Breast epithelium (tissue), 4 donors: ENCODE data around the gene VN1R4. TPM values are rescaled to one million over a fixed set of nuclear protein-coding genes. Genes with fewer than 3 reads are reported as not detected.
"Not testable (repeated sequence)": the region's sequence is repeated elsewhere in the genome, so short reads cannot be mapped to it uniquely, and the experiment has no call there.

ENCODE experiments used
- DNase-seq, 2 donors: peaks; one replicate each; pipeline ENCODE4 v3.0.0-alpha.2; 2019; ENCODE audit warnings: low spot score in 2 of 2
- H3K27ac ChIP-seq, 2 donors: fragments of 200-600 bp; sonication (generic) in 1 of 2; one replicate each; pipeline ENCODE4 v1.5.1; 2016 to 2019; ENCODE audit warnings: mild to moderate bottlenecking in 1 of 2
- H3K27me3 ChIP-seq, 2 donors: fragments of 200-600 bp; sonication (generic) in 1 of 2; one replicate each; pipeline versions ENCODE4 v1.5.1 to v1.6.0; 2017 to 2019; ENCODE audit warnings: control low read depth in 1 of 2, mild to moderate bottlenecking in 1 of 2
- H3K36me3 ChIP-seq: fragments of 200-600 bp; one replicate; pipeline ENCODE4 v1.5.1; 2019
- H3K4me1 ChIP-seq, 2 donors: fragments of 200-600 bp; sonication (generic); one replicate each; pipeline ENCODE4 v1.5.1; 2016 to 2019; ENCODE audit warnings: control low read depth in 1 of 2
- H3K4me3 ChIP-seq, 3 donors: fragments of 200-600 bp; sonication (generic); 1 replicate in 2 of 3; 2 replicates in 1 of 3; pipeline ENCODE4 v1.5.1; 2016 to 2019; ENCODE audit warnings: mild to moderate bottlenecking in 3 of 3, moderate library complexity in 2 of 3
- H3K9me3 ChIP-seq, 2 donors: fragments of 200-600 bp; sonication (generic) in 1 of 2; one replicate each; pipeline ENCODE4 v1.5.1; 2016 to 2019; ENCODE audit warnings: control low read depth in 1 of 2
- POLR2A ChIP-seq: fragments of 450-650 bp; IDR thresholded peaks from one replicate; pipeline ENCODE4 v1.6.1; 2016; ENCODE audit warnings: antibody characterized with exemption, mild to moderate bottlenecking, moderate library complexity
- POLR2AphosphoS5 ChIP-seq, 3 donors: sonication (generic); formaldehyde crosslinking; IDR thresholded peaks; one replicate each; pipeline ENCODE4 v1.6.1; 2017; ENCODE audit warnings: antibody characterized with exemption in 3 of 3
- intact Hi-C: fragments of 100-400 bp; cut with DNase I; formaldehyde crosslinking; loops from one replicate; pipeline ENCODE4 v1.15.1; 2023; ENCODE audit warnings: low total_unique reads
- total RNA-seq, 3 donors: library from RNA; depleted of rRNA; stranded (reverse); fragments of >200 nt; gene quantifications; one replicate each; pipeline ENCODE4 v1.1.0, GENCODE V29; 2016
- TF ChIP-seq, protein P1 (sequence below), 3 donors: fragments of 450-650 bp; IDR thresholded peaks; one replicate each; pipeline ENCODE4 v1.5.1; 2016 to 2017; ENCODE audit warnings: antibody characterized with exemption in 3 of 3, mild to moderate bottlenecking in 3 of 3, moderate library complexity in 3 of 3

The VN1R4 gene
- total RNA-seq, 3 donors from 2014 or later: not detected

DNA sequence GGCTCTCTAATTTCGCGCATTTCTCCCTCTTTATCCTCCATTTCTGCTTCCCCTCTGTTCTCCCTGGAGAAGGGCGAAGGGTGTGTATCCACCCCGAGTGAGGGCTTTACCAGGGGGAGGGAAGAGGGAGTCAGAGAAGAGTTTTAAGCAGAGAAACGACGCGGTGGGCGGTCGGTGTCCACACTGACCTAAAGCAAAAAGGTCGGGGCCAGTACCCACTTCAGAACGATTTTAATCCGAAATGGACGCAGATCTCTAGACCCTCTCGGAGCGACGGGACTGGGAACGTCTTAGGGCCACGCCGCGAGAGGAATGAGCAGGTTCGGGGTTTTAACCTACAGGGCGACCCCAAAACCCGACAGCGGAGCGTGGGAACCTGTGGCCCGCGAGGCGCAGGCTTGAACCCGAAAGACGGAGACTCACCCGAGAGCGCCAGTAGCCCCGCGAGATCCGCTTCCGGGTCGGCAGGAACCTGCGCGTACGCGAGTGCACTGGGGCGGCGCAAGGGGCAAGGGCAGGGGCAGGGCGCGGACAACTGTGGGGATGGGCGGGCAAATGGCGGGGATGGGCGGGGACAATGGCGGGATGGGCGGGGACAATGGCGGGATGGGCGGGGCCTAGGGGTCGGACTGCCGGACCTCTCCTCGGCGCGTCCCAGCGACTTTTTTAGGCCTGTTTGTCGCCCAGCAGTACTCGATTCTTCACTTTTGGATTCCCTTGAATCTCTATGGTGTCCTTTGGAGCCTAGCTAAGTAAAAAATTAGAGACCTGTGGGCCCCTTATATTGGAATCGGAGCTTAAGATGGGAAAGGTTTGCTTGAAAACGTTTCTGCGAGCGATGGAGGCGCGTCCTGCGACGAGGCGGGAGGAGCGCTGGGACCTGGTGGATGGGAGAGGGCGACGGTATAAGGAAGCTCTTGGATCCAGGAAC is 12.8 kb downstream of the VN1R4 start, which contains the start of gene ZNF677:
Gene ZNF677 (minus strand): TSS at position 463 of the 931 bp plus-strand sequence. CDS start 3,323 bp downstream, outside the sequence.
- Histone ChIP-seq H3K36me3 (peaks cover 17% of the 10 kb centered on the region), H3K4me3 (peak within 1 kb of the TSS; percentile 77 to 83 (median 77)), H3K27me3 (no peaks in the 10 kb centered on the region), H3K27ac (peak within 1 kb of the TSS; percentile 82 to 83), H3K9me3 (peaks cover 29 to 39% of the 10 kb centered on the region in 2 donors), H3K4me1 (no peaks in the 10 kb centered on the region)
- intact Hi-C loops: no loop called here
- DNase-seq: peak; percentile 85 to 91
- TF ChIP-seq, protein P1, sequence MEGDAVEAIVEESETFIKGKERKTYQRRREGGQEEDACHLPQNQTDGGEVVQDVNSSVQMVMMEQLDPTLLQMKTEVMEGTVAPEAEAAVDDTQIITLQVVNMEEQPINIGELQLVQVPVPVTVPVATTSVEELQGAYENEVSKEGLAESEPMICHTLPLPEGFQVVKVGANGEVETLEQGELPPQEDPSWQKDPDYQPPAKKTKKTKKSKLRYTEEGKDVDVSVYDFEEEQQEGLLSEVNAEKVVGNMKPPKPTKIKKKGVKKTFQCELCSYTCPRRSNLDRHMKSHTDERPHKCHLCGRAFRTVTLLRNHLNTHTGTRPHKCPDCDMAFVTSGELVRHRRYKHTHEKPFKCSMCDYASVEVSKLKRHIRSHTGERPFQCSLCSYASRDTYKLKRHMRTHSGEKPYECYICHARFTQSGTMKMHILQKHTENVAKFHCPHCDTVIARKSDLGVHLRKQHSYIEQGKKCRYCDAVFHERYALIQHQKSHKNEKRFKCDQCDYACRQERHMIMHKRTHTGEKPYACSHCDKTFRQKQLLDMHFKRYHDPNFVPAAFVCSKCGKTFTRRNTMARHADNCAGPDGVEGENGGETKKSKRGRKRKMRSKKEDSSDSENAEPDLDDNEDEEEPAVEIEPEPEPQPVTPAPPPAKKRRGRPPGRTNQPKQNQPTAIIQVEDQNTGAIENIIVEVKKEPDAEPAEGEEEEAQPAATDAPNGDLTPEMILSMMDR (IDR thresholded peaks at IDR 0.05): no peak
- TF ChIP-seq POLR2AphosphoS5 (IDR thresholded peaks at IDR 0.05): peak in 2 of 3 donors; percentile 42 to 65

GRCh38 chr19:53246498-53246897 is 21.0 kb downstream of the VN1R4 start:
- Histone ChIP-seq H3K4me1 (no peaks in the 10 kb centered on the region), H3K27me3 (no peaks in the 10 kb centered on the region), H3K27ac (no peak overlapping the region), H3K36me3 (peaks cover 35% of the 10 kb centered on the region), H3K4me3 (no peak overlapping the region), H3K9me3 (peaks cover 62 to 92% of the 10 kb centered on the region in 2 donors)
- intact Hi-C loops: no loop called here
- no peak for DNase-seq
- TF ChIP-seq POLR2AphosphoS5 (IDR thresholded peaks at IDR 0.05) (no peak), POLR2A (no peak)
- TF ChIP-seq, protein P1 (IDR thresholded peaks at IDR 0.05): no peak

- intact Hi-C loops: no loop called here
- TF ChIP-seq, protein P1 (IDR thresholded peaks at IDR 0.05): no peak
- TF ChIP-seq POLR2AphosphoS5 (IDR thresholded peaks at IDR 0.05): no peak
- TF ChIP-seq POLR2A: no peak
- H3K4me3 ChIP-seq: peak overlapping the region in 1 of 3 donors; percentile 28
- H3K4me1 ChIP-seq: no peaks in the 10 kb centered on the region
- peaks cover 39% of the 10 kb centered on the region for H3K36me3 ChIP-seq
- DNase-seq: no peak
- no peaks in the 10 kb centered on the region for H3K27me3 ChIP-seq
- peaks cover 83 to 100% of the 10 kb centered on the region in 2 donors for H3K9me3 ChIP-seq
- no peak overlapping the region for H3K27ac ChIP-seq
Measured at GRCh38 chr19:53237114-53237777, 30.3 kb downstream of the VN1R4 start.

DNA sequence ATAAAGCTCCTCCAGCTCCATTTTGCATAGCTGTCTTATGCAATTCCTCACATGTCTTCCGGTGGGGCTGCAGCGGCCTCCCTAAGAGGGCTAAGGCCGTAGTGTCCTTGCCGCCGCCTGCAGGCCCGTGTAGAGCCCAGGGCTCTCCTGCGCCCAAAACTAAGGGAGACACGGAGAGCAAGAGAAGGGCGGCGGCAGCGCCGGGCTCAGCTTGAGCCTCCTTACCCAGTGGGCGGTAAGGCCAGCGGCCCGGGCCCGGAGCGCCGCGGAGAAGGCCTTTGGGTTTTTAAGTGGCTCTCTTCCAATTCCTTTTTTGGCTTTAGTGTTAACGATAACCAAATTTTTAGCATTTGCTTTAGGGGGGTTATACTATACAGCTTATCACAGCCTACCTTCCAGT is 42.9 kb downstream of the VN1R4 start:
- intact Hi-C loops: no loop called here
- Histone ChIP-seq H3K9me3 (peaks cover 84 to 85% of the 10 kb centered on the region in 2 donors), H3K4me1 (no peaks in the 10 kb centered on the region)

DNA sequence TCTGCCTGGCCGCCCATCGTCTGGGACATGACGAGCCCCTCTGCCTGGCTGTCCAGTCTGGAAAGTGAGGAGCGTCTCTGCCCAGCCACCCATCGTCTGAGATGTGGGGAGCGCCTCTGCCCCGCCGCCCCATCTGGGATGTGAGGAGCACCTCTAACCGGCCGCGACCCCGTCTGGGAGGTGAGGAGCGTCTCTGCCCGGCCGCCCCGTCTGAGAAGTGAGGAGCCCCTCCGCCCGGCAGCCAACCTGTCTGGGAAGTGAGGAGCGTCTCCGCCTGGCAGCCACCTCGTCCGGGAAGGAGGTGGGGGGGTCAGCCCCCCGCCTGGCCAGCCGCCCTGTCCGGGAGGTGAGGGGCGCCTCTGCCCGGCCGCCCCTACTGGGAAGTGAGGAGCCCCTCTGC is 44.8 kb downstream of the VN1R4 start:
- H3K27ac ChIP-seq, H3K4me1 ChIP-seq, H3K36me3 ChIP-seq, H3K27me3 ChIP-seq, H3K4me3 ChIP-seq, intact Hi-C loops, DNase-seq: not testable (repeated sequence)
- H3K9me3 ChIP-seq: peaks cover 85% of the 10 kb centered on the region in 2 donors

More for the DNA sequence above, 42.9 kb downstream of the VN1R4 start:
- no peak for TF ChIP-seq POLR2AphosphoS5 (IDR thresholded peaks at IDR 0.05)
- TF ChIP-seq, protein P1 (IDR thresholded peaks at IDR 0.05): no peak
- no peak for TF ChIP-seq POLR2A
- H3K36me3 ChIP-seq: no peaks in the 10 kb centered on the region
- no peaks in the 10 kb centered on the region for H3K27me3 ChIP-seq
- H3K4me3 ChIP-seq: no peak overlapping the region
- H3K27ac ChIP-seq: no peak overlapping the region
- DNase-seq: no peak

Other genes with a start within 250 kb of the VN1R4 start
- gene ERVV-2, start 223.0 kb downstream of the VN1R4 start, total RNA-seq: not detected
- 10 to 100 TPM; 34.9 to 87.2 (median 52.8) TPM for gene ZNF160, start 164.3 kb downstream of the VN1R4 start, total RNA-seq
- gene ZNF415, start 134.8 kb downstream of the VN1R4 start, total RNA-seq: 10 to 100 TPM in 2 of 3 donors, 1 to 10 TPM in 1; 4.3 to 17.7 (median 14.1) TPM
- gene ZNF347, start 108.7 kb downstream of the VN1R4 start, total RNA-seq: 10 to 100 TPM in 2 of 3 donors, 1 to 10 TPM in 1; 6.9 to 19.2 (median 13.4) TPM
- 1 to 10 TPM; 2.9 to 8.6 (median 5.8) TPM for gene ZNF665, start 74.4 kb downstream of the VN1R4 start, total RNA-seq
- gene ZNF677, start 12.8 kb downstream of the VN1R4 start, total RNA-seq: 10 to 100 TPM; 11.1 to 26.3 (median 15.7) TPM
- gene VN1R2, start 9.4 kb downstream of the VN1R4 start, total RNA-seq: not detected
- gene ZNF845, start 66.0 kb upstream of the VN1R4 start, total RNA-seq: 10 to 100 TPM in 1 of 3 donors, 1 to 10 TPM in 2; 6.6 to 12.4 (median 7.9) TPM
- 10 to 100 TPM in 2 of 3 donors, 1 to 10 TPM in 1; 7.0 to 34.4 (median 13.8) TPM for gene ZNF525, start 98.0 kb upstream of the VN1R4 start, total RNA-seq
- gene ZNF765, start 127.4 kb upstream of the VN1R4 start, total RNA-seq: 10 to 100 TPM in 2 of 3 donors, 1 to 10 TPM in 1; 9.3 to 18.4 (median 12.1) TPM
- gene ZNF761, start 164.3 kb upstream of the VN1R4 start, total RNA-seq: 10 to 100 TPM; 14.1 to 20.9 (median 17.0) TPM
- 1 to 10 TPM; 3.3 to 7.0 (median 3.4) TPM for gene ZNF813, start 200.0 kb upstream of the VN1R4 start, total RNA-seq